ENCODE results near the gene RIOK2.
"Not testable (repeated sequence)": the region's sequence is repeated elsewhere in the genome, so short reads cannot be mapped to it uniquely, and the experiment has no call there.

Gene RIOK2

DNA sequence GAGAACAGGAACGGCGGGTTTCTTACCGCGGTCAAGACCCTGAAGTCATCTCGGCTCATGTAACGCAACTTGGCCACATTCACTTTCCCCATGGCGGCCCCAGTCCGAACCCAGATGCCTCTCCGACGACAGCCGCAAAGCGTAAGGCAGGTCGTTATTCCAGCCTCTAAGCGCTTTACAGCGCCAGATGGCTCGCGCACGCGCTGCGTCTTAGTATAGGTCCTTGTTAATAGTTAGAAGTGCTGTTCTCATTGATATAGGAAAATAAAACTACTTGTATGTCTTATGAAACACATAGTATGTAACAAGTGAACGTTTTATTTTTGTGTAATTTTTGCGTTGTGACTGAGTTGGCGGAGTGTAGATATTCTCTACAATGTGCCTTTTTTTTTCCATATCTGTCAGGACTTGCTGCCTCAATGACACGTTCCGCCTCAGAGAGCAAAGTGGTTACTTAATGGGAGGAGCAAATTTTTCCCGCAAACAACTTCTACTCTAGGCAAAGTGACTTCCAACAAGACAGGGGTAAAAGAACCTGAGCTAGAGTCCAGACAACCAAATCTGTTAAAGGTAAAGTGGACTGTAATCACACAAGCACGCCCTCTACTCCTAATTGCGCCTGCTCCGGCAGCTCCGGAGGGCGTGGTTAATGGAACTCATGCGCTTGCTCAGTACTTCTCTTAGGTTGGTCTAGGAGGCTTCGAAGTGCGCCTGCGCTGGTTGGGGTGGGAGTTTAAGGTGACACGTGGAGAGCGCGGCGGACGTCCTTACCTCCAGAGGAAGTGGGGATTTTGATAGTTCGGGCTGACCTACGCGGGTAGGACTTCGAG is at the start of gene RIOK2:
Gene RIOK2, minus strand, starts transcription at position 148 of the 830 bp plus-strand sequence. Its CDS starts 56 bp downstream, at position 92.
- peak in 1 of 2 experiments; percentile 79 for DNase-seq

DNA sequence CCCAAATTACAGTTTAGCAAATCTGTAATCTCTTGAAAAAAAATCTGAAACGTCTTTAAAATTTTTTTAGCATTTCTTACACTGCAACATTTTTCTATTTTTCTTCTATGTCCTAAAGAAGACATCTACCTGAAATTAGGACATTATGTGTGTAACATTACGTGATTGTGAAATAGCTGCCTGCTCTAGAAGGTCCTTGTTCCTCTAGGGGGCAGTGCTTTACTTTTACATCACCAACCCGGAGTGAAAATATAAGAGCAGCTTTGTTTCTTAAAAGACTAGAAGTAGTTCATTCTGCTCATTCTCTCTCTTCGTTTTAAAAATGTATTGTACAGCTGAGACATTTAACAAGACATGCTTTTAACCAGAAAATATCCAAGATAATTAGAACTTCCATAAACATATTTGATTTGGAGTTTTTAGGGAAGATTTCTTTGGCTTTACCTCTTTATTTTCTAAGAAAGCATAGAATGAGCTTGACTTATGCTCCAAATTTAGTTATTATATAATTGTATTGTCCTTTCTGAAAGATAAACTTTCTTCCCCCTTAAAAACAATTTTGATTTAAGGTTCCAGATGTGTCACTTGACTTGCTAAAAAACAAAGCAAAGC is 48.1 kb upstream of the RIOK2 start:
- no peak for DNase-seq

DNA sequence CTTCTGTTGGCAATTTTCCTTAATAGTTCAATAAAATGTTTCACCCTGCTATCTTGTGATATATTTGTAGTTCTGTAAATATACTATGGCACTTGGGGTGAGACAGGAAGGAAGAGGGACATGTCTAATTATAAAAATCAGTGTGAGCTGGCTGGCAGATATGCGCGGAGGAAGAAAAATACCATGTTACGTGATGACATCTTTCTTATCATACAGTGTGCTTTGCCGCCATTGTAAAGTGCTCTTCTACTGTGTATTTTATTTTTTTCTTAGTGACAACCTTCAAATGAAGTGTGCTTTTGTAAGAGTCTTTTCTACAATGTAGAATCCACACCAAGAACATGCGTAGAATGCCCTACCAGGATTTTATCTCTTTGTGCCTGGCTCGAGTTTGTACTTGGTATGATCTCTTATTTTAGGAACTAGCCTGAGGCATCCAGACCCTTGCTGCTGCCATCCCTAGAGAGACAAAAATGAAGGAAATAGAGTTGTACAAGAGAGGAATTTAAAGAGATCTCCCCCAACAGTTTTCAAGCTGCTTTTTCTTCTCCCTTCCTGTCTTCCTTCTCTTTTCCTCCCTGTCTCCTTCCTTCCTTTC is 46.7 kb upstream of the RIOK2 start:
- DNase-seq: no peak

DNA sequence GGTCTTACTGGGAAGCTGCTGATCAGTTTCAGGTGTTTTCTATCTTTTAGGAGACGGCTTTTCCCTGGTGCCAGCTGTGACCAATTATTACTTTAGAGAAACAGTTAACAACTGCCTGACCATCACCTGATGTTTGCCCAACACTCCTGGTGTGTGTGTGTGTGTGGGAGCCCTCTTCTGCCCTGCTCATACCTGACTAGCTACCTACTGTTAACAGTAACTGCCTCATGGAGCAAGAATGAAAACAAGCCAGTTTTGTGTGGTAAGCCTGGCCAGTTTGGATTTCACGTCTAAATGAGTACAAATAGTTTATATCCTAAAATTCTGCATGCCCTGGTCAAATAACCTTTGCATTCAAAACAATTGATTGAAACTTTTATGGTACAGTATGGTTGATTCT is 46.1 kb upstream of the RIOK2 start:
- DNase-seq: no peak

DNA sequence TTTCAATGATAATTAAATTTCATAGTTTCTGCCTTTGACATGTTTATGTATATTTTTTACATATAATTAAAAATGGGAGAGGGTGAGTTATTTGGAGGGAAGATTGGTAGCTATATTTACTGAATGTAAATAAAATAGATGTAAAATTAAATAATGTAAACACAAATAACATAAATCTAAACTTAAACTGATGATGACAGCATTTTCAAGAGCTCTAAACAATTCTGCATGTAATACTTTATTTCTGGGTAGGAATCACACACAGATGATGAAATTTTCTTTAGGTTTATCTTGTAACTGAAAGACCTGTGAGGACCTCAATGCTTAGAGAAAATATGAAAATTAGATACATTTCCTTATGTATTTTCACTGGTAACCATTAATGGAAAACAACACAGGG is 42.2 kb upstream of the RIOK2 start:
- DNase-seq: no peak

DNA sequence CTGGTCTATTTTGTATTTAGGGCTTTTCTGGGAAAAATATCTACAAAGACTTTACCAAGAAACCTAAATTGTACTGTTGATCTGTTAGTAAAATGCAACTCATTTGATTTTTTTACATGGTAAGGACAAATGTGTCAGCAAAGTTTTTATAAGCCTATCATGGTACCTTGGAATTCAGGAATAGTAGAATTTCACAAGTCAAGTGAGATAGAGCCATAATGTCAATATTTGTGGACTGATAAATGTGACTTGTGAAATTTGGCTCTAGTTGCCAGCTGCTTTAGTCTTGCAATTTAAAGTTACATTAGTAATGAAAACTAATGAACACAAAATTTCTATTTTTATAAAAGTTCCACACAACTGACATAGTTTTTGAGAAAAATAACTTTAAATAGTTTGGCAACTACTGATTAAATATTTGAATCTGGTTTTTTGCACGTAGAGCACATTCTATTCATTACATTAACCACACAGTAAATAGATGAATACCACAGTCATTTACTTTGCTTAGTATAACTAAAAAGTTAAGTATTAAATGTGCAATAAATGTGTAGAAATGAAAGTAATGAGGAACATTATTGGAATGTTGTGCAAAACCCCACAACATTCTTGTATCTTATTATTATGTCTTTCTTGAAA is 41.2 kb upstream of the RIOK2 start:
- DNase-seq: no peak

DNA sequence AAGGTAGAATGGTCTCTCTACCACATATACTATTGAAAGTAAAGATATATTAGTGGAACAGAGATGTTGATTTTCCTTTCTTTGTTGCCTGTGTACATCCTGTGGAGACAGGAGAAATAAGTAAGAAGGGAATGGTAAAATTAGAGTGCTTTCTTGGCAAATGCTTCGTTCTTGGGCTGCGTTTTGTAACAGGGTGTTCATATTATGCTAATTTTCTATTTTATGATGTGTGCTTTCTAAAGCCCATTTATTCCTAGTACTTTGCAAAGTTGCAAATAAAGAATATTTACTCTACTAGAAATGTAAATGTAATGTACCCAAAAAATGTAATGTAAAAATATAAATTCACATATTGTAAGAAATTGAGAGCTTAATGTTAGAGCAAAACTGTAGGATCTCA is 40.5 kb upstream of the RIOK2 start:
- DNase-seq: no peak

DNA sequence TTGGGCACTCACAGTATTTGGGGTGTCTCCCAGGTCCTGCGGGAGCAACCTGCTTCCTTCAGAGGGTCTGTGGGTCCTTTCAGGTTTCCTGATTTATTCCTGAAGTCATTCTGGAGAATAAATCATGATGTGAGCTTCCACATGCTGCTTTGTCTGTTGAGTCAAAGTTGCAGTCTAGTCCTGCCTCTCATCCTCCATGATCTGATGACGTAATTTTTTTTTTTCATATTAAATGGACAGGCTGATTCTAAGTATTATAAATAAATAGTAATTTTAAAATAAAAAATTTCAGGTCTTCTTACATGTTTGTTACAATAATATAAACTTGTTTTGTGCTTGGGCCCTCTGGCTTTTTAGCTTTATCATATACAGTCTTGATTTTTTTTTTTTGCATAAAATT is 26.3 kb upstream of the RIOK2 start:
- no peak for DNase-seq

DNA sequence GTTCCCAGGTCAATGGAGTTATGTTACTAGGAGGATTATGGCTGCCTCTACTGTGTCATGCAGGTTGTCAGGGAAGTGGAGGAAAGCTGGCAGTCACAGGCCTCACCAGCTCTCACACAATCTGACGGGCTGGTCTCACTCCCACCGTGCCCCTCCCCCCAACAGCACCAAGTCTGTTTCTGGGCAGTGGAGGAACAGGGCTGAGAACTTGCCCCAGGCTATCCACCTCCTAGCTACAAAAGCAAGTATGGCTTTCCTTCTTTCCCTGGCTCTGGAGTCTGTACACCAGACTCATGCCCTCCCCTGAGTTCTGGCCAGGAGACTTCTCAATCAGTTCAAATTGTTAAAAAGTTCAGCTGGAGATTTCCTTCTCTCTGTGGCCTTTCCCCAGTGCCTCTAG is 25.7 kb upstream of the RIOK2 start:
- no peak for DNase-seq

DNA sequence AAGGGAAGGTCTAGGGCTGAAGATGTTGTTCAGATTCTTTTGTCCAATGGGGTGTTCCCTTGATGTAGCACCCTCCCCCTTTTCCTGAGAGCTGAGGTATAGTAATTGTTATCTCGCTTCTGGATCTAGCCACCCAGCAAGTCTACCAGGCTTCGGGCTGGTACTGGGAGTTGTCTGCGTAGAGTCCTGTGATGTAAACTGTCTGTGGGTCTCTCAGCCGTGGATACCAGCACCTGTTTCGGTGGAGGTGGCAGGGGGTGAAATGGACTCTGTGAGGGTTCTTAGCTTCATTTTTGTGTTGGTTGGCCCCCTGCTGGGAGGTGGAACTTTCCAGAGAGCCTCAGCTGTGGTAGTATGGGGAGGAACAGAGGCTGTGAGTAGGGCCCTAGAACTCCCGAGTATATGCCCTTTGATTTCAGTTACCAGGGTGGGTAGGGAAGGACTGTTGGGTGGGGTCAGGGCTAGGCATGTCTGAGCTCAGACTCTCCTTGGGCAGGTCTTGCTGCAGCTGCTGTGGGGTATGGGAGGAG is 25.2 kb upstream of the RIOK2 start:
- no peak for DNase-seq

DNA sequence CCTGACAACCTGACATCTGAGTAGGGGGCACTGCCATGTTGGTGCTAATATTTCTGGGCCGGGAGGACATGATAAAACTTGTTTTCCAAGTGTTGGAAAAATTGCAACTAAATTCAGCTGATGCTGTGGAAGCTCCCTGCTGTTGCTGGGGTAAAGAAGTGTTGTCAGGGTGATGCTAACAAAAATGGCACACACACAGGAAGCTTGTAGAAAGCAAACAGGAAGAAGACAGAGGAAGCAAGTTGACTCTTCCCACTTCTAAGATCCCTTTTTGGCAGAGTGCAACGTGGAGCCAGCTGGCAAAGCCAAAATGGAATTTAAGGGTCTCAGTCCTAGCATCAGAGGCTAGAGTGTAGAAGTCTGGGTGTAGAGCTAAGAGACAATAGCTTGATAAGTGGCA is 11.3 kb upstream of the RIOK2 start:
- DNase-seq: no peak

DNA sequence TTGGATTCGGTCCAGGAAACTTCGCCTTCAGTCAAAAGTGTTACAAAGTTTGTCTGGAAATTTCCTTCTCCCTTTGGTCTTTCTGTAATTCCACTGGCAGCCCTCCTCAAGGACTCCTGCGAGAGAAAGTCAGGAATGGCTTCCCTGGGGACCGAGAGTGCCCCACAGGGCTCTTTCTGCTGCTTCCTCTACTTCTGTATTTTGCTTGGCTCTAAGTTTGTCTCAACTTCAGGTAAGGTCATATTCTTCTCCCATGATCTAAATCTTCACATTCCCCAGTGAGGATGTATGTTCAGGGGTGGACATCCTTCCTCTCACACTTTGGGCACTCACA is 10.3 kb upstream of the RIOK2 start:
- DNase-seq: no peak

DNA sequence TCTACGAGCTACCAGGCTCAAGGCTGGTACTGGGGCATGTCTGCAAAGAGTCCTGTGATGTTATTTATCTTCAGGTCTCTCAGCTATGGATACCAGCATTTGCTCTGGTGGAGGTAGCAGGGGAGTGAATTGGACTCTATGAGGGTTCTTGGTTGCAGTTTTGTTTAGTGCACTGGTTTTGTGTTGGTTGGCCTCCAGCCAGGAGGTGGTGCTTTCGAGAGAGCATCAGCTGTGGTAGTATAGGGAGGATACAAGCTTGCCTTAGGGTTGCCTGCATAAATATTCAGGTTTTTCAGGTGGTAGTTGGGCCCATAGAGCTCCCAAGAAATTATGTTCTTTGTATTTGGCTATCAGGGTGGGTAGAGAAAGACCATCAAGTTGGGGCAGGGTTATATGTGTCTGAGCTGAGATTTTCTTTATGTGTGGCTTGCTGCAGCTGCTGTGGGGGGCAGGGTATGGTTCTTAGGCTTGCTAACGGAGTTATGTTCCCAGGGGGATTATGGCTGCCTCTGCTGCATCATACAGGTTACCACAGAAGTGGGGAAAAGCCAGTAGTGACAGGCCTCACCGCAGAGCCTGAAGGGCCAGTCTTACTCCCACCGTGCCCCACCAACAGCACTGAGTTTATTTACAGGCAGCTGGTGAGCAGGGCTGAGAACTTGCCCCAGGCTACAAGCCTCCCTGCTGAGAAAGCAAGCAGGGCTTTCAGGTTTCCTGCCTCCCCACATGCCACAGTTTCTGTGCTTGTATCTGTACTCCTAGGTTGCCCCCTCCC is 9.7 kb upstream of the RIOK2 start:
- DNase-seq: no peak

DNA sequence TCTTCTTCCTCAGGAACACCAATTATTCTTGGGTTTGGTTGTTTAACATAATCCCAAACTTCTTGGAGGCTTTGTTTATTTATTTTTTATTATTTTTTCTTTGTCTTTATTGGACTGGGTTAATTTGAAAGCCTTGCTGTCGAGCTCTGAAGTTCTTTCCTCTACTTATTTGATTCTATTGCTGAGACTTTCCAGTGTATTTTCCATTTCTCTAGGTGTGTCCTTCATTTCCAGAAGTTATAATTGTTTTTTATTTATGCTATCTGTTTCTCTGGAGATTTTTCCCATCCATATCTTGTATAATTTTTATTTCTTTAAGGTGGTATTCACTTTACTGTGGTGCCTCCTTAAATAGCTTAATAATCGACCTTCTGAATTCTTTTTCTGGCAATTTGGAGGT is 8.8 kb upstream of the RIOK2 start:
- DNase-seq: no peak

DNA sequence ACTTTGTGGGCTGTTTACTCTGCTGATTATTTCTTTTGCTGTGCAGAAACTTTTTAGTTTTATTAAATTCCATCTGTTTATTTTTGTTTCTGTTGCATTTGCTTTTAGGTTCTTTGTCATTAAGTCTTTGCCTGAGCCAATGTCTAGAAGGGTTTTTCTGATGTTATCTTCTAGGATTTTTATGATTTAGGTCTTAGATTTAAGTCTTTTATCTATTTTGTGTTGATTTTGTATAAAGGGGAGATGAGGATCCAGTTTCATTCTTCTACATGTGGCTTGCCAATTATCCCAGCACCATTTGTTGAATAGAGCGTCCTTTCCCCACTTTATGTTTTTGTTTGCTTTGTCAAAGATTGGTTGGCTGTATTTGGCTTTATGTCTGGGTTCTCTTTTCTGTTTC is 6.5 kb upstream of the RIOK2 start:
- DNase-seq: not testable (repeated sequence)

DNA sequence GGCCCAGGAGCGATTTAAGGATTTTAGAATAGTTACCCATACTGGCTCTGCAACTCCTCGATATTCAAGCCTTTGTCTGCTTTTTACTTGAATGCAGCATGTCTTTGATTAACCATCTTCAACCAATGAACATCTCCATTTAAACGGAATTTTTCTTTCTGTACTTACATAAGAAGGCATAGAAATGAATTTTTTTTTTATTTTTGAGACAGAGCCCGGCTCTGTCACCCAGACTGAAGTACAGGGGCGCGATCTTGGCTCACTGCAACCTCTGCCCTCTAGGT is 825 bp upstream of the RIOK2 start:
- DNase-seq: no peak

DNA sequence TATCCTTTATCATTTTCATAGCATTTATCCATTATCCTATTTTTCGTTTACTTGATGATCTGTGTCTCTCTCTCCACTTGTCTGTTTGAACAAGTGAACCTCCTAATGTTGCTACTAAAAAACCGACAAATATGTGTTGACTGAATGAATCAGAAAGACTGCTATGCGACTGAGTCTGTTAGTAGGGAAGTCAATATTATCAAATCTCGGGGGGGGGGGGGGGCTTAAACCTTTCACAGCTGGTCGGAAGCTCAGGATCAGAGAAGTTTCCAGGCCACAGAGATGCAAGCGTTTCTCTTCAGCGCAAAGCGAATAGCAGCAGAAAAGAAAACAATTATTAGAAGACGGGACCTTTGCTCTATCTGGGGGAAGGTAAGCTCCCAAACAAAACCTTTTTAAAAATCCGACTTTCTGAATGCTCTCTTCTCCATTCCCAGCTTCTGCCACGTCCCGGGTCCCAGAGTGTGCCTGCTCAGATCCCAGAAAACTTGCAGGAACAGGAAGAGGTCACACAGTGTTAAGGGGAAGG is 412 bp downstream of the RIOK2 start:
- DNase-seq: no peak

DNA sequence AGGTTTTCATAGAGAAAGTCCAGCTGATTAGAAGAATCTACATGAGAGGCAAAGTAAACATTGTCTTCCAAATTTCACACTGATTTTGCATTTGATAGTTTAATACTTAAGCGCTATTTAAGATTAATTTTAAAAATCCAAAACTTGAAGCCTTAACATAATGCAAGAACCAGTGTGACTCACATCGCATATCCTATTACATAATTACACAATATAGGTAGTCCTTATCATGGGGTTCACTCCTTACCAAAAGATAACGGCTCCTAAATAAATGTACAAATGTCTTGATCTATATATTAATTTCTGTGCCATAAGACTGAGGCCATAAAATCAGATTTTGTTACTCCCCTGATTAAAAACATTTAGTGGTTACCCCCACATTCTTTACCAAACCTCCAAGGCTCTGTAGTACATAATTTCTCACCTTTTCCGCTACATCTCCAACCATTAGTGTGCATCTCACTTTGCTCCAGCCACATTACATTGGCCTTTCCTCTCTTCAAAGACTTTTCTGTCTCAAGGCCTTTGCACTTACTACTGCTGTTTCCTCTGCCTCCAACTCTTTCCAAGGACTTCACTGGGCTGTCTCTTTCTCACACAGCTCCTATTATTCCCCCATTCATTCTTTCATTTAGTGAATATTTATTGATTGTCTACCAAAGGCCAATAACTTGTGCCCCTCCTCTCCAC is 1.0 kb downstream of the RIOK2 start:
- no peak for DNase-seq

DNA sequence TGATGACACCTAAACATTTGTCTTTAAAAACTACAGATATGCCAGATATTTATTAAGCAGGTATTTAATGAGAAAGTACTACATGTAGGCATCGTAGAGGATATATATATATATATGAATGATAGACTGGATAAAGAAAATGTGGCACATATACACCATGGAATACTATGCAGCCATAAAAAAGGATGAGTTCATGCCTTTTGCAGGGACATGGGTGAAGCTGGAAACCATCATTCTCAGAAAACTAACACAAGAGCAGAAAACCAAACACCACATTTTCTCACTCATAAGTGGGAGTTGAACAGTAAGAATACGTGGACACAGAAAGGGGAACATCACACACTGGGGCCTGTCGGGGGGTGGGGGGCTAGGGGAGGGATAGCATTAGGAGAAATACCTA is 3.6 kb downstream of the RIOK2 start:
- not testable (repeated sequence) for DNase-seq

DNA sequence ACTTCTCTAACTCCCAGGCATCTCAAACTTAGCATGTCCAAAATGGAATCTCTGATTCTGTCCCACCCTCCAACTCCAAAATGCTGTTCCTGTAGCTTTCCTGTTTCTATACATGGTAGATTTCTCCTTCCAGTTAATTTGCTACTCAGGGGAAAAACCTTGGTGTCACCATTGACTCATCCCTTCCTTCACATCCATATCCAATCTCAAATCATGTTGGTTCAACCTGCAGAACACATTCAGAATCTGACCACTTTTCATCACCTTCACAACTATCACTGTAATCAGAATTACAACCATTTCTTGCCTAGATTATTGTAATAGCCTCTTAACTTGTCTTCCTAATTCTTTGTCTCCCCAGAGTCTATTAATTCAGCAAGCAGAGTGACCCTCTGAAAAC is 10.8 kb downstream of the RIOK2 start:
- no peak for DNase-seq

DNA sequence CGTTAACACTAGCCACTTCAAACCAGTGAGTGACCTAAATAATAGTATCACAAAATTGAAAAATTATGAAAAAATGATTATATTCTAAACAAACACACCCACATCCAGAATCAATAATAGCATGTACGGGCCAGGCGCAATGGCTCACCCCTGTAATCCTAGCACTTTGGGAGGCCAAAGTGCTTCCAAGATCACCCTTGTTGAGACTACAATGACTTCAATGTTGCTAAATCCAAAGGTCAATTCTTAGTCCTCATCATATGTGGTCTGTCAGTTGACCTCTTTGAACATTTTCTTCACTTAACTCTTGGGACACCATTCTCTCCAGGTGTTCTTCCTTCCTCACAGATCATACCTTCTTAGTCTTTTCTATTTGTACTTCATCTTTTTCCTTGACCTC is 11.3 kb downstream of the RIOK2 start:
- DNase-seq: no peak

DNA sequence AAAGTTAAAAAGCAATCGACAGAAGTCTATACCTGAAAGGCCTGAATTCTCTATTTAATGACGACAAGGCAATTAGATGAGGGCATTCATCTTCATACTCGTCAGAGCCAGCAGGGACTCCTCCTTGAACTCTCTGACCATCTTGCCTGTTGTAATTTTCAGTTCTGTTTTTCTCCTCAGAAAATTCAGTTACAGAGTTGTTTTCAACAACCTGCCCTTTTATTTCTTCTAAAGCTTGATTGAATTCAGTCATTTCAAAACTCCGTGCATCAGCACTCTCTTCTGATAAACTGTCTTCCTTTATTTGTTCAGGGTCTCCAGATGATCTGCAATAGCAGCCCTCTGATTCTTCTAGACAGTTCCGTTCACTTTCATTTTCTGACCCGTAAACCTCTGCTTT is 15.6 kb downstream of the RIOK2 start:
- no peak for DNase-seq

Data from cerebellar nuclear complex (tissue), 1 donor.